ENCODE measurements around the gene CRADD.

CRADD gene

DNA sequence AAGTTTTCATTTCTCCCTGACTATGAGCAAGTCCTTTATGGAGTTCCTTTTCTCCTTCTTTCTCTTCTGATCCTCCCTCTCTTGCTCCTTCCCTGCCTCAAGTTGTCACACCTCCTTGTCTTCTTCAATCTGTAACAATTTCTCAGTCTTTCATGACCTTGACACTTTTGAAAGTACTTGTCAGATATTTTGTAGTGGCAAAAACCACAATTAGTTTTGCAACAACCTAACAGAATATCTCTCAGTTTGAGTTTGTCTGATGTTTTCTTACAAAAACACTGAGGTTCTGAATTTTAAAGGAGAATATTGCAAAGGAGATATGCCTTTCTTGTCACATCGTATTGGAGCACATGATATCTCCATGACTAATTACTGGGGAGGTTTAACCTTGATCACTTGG is 4.1 kb upstream of the CRADD start:
- no peak for DNase-seq

DNA sequence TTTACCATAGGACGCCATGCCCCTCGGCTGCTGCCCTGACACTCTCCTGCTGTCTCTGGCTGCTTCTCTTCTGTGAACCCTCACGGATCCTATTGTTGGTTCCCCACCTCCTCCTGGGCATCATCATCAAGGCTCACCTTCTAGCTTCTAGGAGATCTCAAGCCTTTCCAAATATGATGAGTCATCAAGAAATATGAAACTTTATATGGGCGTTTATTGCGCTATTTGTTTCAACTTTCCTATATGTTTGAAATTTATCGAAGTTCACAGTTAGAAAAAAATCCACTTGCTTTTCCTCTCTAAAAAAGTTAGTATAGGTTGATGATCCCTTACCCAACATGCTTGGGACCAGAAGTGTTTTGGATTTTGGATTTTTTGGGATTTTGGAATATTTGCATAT is 2.8 kb upstream of the CRADD start:
- DNase-seq: no peak

DNA sequence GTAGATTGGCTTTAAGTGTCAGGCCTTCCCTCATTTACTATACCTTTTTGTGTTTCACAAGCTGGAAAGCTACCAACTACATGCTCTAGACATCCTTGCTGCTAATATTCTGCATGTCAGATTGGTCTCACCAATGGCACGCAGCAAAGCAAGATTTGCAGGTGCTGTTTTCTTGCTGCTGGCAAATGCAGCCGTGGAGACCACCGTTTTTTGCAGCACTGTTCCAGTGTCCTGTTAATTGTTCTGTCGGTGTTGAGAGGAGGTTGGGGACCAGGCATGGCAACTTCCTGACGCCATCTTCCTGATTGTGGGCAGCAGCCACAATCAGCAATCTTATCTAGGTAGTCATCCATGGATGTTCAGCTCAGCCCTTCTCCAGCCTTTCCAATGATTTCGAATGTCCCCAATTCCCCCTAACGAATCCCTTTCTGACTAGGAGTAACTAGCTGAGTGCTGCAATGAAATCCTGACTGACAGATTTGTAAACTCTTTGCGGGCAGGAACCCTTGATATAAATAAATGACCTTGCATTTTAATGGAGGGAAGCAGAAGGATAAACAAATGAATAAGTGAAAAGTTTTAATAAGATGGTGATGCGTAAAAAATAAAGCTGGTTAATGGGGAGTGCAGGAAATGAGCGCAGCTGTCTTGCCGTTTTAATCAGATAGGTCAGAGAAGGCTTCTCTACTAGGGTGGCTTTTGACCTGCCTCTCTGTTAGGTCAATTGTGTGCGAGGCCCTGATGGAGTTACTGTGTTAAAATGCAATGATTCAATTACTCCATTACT is 574 bp upstream of the CRADD start:
- DNase-seq: no peak

DNA sequence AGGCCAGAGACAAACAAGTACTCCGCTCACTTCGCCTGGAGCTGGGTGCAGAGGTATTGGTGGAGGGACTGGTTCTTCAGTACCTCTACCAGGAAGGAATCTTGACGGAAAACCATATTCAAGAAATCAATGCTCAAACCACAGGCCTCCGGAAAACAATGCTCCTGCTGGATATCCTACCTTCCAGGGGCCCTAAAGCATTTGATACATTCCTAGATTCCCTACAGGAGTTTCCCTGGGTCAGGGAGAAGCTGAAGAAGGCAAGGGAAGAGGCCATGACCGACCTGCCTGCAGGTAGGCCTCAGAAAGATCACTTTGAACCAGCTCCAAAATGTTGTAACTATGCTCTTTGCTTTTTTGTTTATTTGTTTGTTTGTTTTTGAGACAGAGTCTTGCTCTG is 1.6 kb downstream of the CRADD start:
- DNase-seq: no peak

DNA sequence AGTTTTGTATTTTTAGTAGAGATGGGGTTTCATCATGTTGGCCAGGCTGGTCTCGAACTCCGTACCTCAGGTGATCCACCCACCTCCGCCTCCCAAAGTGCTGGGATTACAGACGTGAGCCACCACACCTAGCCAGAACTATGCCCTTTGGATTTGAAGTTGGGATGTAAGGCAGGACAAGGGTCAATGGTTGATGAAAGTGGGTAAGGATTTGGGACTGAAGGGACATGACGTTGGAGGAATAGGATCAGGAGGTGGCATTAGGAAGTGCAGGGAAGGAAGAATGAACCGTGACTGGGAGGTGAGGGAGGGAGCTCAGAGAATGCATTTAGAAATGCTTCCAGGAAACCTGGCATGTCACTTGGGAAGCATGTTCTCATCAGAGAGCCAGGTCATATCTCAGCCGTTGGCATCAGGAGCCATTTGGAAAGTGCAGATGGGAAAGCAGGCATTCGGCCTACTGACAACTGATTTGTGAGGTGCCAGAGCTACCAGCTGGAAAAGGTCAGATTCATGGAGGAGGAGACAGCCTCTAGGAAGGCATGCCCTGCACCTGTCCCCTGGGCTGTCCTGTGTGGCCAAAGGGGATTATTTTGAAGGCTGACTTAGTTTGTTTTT is 2.2 kb downstream of the CRADD start:
- DNase-seq: no peak

DNA sequence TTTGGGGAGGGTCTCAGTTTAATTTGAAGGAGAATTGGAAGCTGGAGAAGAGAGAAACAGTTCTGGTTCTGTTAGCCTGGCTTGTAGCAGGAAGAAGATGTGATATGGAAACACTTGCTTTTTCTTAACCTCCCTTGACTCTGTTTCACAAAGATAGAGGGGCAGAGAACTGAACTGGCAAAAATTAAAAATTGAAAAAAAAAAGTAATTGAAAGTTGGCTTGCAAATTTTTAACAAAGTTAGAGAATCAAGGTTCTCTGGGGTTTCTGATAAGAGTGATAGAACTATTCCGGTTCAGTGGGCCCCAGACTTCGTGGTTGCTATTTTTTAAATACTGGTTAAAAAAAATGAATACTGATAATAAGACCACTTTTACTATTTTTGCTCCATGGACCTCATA is 2.8 kb downstream of the CRADD start:
- no peak for DNase-seq

DNA sequence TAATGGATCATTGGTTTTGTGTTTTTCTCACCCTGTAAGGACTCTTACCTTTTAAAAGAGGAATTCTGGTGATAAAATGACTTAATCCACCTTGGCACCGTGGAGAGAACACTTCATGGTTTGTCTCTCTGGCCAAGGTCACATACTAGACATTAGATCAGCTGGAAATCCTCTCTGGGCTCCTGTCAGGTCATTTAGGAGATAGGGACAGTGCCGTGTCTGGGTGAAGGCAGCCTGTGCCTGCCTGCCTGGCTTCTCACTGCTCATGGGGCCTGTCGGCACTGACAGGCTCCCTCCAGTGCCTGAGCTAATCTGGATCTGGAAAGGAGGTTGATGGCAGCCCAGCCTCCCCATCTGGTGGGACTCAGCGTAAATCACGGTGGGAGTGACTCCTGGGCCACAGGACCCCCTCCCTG is 5.7 kb downstream of the CRADD start:
- no peak for DNase-seq

DNA sequence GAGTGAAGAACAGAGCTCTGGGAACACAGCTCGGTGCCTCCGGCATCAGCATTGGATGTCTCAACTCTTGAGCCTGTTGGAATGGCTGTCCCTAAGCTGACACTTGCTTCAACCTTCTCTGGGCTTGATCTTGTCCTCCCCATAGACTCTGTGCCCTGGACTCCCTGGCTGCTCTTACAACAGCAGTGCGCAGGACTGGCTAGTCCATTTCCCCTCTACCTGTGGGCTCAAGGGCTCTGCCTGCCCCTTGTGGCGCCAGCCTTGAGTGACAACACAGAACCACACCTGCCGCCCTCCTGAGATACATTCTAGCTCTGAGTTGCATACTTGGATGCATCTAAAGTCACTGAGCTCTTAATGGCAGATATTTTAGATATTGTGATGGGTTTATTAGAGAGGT is 6.2 kb downstream of the CRADD start:
- no peak for DNase-seq

DNA sequence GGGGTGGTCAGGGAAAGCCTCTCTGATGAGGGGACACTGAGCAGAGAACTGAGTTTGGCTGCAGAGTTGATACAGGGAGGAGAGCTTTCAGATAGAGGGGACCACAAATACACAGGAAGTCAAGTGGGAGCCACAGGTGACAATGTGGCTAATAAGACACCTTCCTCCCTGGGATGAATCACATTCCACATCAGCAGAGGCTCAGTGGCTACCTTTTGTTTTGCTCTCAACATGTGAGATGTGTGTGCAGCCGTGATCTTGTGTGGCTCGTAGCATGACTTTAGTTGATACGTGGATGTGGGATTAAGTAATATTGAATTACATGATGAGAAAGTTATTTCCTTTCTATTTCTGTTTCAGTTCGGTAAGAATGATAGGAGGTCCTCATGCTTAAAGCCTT is 7.5 kb downstream of the CRADD start:
- DNase-seq: no peak

DNA sequence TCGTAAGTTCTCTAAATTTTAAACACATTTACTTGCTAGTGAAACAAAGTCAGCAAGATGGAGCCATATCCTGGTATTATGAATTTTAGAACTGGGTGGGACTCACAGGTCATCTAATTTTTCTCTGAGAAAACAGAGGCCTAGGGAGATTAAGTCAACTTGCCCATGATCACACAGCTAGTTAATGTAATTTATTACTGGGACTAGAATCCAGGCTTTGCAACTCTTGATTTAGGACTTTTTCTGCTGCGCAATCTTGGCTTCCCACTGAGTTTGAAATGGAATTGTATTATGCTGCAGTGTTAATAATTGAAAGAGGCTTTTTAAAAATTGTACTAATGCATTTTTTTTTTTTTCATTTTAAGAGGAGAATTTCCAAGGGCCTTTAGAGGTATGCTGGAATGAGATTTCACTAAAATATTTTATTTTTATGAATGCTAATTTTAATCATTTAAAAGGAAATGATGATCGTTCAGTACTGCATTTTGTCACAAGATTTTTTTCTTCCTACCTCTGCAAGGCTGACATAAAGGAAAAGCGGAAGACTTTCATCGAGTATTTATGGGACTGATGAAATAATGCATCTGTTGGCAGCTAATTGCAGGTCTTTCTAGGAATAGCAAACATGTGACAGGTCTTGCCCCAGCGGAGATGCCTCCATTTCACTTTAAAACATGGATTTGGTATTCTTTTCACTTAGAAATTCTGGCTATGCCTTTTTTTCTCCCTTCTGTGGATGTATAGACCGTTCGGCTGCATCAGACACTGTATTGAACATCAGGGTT is 9.6 kb downstream of the CRADD start:
- DNase-seq: no peak

DNA sequence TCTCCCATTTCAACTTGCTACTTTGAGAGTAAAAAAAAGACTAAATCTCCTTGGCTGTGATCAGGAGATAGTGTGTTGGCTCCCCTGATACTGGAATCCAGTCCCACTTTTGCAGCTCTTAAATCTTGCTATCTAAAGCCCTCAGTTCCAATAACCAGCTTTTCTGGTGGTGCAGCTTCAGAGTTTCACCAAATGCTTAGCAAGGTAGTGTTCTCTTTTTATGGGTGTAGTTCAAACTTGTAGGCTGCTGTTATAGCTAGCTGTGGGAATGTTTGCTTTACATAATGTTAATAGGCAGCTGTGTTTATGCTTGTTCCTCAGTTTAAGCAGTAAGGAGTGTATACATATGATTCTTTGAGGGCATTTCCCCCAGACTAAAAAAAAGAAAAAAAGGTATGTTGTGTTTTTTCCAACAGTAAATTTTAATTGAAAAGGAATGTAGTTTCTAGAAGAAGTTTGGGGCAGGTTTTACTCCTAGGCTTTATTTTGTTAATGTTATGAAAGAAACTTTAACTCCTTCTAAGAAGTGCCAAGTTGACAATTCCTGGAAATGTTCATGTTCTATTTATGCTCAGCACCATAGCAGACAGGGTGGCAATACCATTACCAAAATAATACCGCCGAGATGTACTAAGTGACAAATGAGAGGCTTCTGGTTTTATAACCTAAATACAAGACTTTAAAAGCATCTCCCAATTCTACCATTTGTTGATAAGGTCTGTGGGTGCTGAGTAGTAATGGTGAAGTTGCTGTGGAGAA is 12.1 kb downstream of the CRADD start:
- DNase-seq: no peak

DNA sequence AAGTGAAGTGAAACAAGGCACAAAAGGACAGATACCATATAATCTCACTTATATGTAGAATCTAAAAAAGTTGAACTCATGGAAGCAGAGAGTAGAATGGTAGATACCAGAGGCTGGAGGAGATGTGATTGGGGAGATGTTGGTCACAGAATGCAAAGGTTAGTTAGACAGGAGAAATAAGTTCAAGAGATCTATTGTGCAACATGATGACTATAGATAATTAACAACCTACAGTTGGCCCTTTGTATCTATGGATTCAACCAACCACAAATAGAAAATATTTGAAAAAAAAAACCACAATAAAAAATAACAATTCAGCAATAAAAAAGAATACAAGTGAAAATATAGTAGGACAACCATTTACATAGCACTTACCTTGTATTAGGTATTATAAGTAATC is 19.3 kb downstream of the CRADD start:
- DNase-seq: no peak

DNA sequence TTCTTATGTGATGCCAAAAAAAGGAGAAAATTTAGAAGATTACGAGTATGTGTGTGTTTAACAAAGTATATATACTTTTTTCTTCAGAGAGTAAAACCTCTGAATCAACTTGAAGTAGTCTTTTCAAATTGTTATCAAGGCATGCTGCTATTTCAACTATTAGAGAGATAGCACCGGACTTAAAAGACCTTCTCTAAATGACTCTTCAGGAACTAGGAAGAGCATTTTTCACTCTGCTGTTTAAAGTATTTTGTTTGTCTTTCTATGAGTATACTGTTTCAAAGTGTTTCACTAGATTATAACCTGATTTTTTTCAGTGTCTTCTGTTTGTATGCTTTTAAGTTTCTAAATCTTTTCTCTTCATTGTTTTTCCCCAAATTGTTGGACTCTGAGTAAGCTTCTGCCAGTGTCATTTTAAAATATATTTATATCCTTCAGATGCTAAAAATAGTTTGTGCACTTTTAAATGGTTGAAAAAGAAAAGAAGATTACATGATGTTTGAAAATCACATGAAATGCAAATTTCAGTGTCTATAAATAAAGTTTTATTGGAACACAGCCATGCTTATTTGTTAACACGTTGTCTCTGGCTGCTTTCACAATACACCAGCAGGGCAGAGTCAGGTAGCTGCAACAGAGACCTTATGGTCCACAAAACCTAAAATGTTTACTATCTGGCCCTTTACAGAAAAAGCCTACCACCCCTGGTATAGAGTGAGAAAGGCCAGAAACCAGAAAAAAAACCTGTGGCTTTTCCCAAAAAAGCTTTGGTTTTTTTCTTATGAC is 21.3 kb downstream of the CRADD start:
- no peak for DNase-seq

DNA sequence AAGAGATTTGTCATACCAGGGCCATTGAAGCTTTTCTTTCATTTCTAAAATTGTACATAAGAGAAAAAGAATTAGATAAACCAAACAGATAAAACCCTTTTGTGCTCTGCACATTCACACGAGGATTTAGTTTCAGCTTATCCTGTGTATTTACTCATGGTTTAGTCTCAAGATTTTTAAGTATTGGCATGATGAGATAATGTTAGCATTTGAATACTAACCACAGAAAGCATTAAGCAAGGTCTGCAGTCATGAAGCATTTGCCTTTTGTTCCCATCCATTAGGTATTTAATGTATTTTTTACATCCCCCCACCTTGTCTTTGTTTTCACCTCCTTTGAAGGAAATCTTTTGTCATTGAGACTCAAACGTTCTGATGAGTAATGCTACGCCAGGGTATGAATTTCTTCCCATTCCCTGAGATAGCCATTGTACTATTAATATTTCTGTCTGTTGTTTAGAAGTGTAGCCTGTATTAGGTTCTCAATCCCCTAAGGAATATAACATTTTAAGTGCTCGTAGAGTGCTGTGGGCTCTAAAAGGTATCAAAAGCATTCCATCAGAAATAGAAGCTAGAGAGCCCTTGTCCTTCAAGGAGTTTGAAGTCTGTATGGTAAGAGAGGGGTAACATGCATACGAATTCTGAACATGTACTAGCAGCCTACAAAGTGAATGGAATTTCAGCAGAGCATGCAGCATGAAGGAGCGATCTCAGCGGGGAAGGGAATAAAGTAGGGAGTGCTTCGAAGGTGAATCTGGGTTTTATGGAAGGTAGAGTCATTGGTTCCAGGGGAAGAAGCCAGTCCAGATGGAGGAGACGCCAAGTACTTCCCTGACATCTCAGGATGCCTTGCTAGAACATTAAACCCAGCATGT is 22.3 kb downstream of the CRADD start:
- DNase-seq: no peak

DNA sequence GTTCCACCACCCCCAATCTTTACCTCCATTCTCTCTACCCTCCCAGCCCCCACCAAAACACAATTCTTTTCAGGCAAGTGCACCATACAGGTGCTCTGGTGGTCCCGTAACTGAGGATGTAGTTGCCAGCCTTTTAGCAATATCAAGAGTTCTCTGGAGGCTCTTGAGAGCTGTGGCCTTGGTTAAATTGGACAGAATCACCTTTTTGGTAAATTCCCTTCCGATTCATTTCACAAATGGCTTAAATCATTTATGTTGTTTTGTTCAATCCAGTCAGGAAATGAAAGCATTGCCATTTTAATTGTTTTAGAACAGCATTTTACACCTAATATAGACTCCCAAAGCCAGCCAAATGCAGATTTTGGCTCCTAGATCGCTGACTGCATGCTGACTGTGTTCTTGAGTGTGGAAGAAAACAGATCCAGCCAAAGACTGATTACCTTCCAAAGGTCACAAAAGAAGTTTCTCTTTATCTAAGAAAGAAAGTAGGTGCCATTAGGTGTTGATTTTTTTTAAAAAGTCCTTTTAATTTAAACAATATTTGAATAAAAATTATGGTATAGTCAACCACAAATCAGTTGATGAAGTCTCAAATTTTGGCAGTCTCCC is 25.6 kb downstream of the CRADD start:
- DNase-seq: no peak

DNA sequence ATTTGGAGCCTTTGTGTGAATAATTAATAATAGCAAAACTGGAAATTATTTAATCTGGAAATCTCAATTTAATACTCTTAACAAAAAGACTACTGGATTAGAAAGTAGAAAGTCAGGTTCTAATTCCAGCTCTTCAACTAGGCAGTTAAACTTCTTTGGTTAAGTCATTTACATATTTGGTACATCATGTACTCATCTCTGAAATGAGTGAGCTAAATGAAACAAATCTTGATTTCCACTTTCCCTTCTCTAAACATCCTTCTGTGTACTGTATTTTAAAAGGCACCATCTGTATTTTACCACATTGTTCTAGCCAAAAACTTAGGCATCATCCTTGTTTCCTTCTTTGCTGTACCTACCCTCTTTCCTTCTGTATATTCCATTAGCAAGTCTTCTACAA is 26.9 kb downstream of the CRADD start:
- DNase-seq: no peak

DNA sequence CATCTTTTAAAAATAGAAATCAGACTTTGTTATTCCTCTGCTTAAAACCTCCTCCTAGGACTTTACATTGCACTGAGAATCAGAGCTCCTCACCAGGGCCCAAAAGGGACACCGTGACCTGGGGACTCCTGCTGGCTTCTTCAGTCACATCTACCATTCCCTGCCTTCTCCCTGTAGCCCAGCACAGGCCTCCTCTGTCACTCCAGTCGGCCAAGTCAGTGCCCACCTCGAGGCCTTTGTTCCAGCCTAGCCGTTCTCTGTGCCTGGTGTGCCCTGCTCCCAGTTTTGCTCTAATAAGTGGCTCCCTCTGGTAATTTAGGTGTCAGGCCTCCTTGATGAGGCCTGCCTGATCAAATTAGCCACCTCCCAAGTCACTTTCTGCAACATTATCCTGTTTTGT is 27.4 kb downstream of the CRADD start:
- no peak for DNase-seq

DNA sequence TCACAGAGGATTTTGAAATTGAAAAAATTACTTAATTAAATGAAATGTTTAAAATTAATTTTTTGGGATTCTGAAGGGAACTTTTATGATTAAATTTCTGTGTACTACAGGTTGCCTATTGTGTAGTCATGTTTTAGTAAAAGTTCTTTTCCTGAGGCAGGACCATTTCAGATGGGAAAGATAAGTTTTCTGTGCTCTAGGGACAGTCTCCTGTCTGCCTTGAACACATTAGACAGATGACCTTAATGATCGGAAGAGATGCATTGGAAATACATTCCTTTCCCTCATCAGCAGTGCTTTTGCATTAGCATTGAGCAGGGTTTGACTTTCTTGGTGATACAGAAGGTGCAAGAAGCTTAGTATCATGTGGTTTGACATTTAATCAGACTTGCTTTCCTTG is 28.1 kb downstream of the CRADD start:
- no peak for DNase-seq

DNA sequence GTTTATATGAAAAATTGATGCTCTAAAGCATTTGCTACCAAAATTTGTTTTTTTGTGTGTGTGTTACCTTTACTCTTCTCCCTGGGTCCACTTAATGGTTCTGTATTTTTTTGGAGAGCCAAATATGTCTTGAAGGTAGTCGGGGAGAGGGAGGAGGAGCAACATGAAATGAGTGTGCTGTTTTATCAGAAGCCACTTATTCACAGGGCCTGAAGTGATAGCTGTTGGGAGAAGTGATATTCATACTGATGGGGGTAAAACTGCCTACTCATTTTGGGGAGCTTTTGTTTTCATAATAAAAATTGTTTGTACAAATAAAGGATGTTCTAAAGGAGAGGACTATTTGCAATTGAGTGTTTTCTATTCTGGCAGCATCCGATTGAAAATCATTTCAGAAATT is 29.2 kb downstream of the CRADD start:
- no peak for DNase-seq

DNA sequence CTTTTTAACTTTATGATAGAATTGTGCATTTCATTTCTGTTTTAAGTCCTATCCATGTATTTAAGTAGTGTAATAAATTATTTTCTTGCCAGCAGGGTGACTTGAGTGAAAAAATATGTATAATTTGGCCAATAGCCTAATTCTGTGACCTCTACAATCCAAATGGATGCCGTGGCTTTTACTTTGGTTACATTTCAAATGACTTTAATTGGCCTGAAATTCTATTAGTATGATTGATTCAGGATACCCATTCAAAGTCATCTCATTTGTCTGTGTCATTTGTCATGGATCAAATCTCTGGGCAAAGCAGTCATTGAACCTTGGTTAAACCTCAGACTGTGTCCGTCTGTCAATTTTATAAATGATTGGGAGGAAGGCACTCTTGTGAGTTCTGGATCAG is 29.6 kb downstream of the CRADD start:
- no peak for DNase-seq

DNA sequence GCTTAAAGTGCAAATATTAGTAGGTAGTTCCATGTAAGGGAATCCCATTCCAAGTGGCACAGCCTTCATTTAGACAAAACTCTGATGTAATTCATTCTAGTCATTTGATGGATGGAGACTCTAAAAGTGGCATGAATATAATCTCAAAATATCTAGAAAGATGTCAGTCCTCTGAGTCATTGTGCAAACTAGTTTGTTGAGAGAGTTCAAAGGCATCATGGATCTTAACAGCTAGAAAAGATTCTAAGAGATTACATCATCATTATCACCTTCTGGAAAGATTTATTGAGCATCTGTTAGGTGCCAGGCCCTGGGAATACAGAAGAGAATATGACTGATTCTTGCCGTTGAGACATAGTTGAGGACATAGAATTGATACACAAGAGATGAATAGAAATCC is 30.7 kb downstream of the CRADD start:
- DNase-seq: no peak
